22Rv1 (cell line): ENCODE data around the gene HAUS6.
"Not testable (repeated sequence)": the region's sequence is repeated elsewhere in the genome, so short reads cannot be mapped to it uniquely, and the experiment has no call there.

ENCODE experiments used
- H3K27ac ChIP-seq: fragments of 450-650 bp; 2 replicates; pipeline ENCODE4 v1.5.1; 2017
- ZFX ChIP-seq: fragments of 450-650 bp; IDR thresholded peaks from 2 replicates; pipeline ENCODE4 v1.6.1; 2017; ENCODE audit warnings: antibody characterized with exemption, borderline replicate concordance
- TF ChIP-seq, protein P1 (sequence below): fragments of 450-650 bp; IDR thresholded peaks from 2 replicates; pipeline ENCODE4 v1.5.1; 2017; ENCODE audit warnings: mild to moderate bottlenecking

The HAUS6 gene

DNA sequence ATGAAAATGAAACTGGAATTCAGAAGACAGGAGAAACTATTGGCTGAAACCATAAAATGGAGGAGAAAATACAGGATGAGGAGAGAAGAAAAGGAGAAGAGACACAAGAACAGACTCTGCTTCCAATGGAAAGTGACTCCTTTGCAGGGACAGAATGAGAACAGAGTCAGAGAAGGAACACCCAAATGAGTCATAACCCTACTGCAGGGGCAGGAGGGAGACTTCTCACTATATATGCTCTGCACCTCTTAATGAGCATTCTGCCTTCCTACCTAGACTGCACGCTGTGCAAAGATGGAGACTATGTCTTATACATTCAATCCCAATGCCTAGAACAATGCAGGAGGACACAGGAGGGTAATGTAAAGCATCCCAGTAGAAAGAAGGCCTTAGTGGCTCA is 71.8 kb downstream of the HAUS6 start:
- TF ChIP-seq, protein P1, sequence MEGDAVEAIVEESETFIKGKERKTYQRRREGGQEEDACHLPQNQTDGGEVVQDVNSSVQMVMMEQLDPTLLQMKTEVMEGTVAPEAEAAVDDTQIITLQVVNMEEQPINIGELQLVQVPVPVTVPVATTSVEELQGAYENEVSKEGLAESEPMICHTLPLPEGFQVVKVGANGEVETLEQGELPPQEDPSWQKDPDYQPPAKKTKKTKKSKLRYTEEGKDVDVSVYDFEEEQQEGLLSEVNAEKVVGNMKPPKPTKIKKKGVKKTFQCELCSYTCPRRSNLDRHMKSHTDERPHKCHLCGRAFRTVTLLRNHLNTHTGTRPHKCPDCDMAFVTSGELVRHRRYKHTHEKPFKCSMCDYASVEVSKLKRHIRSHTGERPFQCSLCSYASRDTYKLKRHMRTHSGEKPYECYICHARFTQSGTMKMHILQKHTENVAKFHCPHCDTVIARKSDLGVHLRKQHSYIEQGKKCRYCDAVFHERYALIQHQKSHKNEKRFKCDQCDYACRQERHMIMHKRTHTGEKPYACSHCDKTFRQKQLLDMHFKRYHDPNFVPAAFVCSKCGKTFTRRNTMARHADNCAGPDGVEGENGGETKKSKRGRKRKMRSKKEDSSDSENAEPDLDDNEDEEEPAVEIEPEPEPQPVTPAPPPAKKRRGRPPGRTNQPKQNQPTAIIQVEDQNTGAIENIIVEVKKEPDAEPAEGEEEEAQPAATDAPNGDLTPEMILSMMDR = no peak
- TF ChIP-seq ZFX = no peak

DNA sequence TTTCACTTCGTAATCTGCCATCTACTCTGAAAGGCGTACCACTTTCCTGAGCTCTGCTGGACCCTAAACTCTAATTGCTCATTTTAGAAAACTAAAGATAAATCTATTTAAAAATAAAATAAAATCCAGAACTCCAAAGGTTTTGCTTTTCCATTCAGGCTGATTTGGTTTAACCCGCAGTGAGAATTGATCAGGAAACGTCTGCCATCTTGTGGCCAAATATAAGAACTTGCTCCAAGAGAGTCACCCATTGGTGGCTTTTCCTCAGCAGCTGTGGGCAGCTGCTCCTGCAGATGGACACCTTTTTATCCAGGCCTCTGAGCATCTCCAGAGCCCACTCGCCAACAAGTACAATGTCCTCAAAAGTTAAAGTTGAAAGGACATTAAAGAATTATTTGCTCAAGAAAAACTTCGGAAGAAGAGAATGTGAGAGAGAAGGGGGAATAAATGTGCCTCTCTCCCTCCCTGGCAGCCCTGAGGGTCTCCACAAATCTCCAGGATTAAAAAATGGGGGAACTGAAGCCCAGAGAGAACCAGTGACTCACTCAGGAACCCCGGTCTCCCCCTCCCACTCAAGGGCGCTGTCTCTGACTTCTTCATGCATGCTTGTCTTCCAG is 73.8 kb downstream of the HAUS6 start:
- TF ChIP-seq ZFX = no peak
- TF ChIP-seq, protein P1 = peak; percentile 83
- no peak overlapping the region for H3K27ac ChIP-seq

More for the DNA sequence above, 71.8 kb downstream of the HAUS6 start:
- H3K27ac ChIP-seq = no peak overlapping the region

DNA sequence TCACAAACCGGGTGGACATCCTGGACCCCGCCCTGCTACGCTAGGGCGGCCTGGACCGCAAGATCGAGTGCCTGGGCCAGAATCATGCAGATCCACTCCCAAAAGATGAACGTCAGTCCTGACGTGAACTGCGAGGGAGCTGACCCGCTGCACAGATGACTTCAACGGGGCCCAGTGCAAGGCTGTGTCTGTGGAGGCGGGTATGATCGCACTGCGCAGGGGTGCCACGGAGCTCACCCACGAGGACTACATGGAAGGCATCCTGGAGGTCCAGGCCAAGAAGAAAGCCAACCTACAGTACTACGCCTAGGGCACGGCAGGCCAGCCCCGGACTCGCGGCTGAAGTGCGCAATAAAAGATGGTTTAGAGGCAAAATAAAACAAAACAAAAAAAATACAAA is 74.9 kb downstream of the HAUS6 start:
- no peak for TF ChIP-seq ZFX
- TF ChIP-seq, protein P1 = no peak
- H3K27ac ChIP-seq = no peak overlapping the region

DNA sequence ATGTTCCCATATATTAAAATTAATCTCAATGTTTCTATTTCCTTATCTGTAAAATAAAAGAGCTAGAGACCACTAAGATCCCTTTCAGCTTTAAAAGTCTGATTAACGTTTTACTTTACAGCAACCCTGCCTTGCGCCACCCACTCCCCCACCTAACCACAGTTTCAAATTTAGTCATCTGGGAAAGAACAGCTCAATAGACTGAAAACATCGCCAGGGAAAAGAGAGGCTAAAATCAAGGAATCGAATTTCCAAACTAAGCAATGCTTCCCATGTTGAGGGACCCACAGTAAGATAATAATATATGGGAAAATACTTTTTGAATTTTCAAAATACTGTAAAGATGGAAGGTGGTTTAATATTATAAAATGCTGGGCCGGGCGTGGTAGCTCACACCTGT is 76.3 kb downstream of the HAUS6 start:
- TF ChIP-seq ZFX = no peak
- TF ChIP-seq, protein P1 = no peak
- no peak overlapping the region for H3K27ac ChIP-seq

GRCh38 chr9:19023078-19023477 is 79.6 kb downstream of the HAUS6 start:
- TF ChIP-seq, protein P1 = no peak
- TF ChIP-seq ZFX = no peak
- no peak overlapping the region for H3K27ac ChIP-seq

GRCh38 chr9:19022206-19022605 is 80.5 kb downstream of the HAUS6 start:
- no peak overlapping the region for H3K27ac ChIP-seq
- TF ChIP-seq, protein P1 = no peak
- no peak for TF ChIP-seq ZFX

DNA sequence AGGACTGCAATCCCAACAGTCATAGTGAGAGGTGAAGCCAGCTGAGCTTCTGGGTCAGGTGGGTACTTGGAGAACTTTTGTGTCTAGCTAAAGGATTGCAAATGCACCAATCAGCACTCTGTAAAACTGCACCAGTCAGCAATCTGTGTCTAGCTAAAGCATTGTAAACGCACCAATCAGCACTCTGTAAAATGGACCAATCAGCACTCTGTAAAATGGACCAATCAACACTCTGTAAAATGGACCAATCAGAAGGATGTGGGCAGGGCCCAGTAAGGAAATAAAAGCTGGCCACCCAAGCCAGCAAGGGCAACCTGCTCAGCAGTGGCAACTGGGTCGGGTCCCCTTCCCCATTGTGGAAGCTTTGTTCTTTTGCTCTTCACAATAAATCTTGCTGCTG is 81.1 kb downstream of the HAUS6 start:
- H3K27ac ChIP-seq = not testable (repeated sequence)

DNA sequence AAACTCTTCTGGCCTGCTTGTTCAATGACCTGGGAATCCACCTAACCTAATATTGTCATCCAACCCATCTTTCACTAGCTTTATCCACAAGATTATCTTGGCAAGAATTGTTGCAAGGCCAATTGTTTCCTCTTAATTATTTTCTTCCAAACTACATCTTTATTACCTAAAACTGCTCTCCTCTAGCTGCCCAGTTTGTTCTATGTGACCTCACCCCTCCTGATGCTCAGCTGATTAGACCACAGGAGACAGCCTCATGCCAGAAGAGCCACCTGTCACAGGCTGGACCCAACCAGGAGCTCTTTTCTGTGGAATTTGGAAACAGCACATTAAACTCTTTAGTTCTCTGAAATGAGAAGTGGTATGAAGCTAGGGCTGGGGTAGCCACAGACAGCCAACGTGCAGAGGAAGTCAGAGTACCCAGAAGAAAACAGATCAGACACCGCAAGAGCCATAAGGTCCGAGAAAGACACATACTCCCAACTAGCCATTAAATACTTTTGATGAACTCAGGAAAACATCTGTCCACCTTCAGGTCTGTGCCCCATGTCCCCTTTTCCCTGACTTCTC is 81.7 kb downstream of the HAUS6 start:
- TF ChIP-seq, protein P1 = no peak
- no peak for TF ChIP-seq ZFX
- H3K27ac ChIP-seq = no peak overlapping the region
